Ectodermal cell (in vitro differentiated cells): ENCODE results near the gene FASTKD2.

ENCODE experiments used
- H3K27ac ChIP-seq: 2 replicates; pipeline ENCODE4 v1.7.0; 2013; ENCODE audit warnings: mild to moderate bottlenecking, low read depth, low read length; ENCODE audit not compliant: insufficient read depth, poor library complexity, severe bottlenecking
- H3K27me3 ChIP-seq: 2 replicates; pipeline ENCODE4 v1.7.0; 2013; ENCODE audit warnings: mild to moderate bottlenecking, low read length; ENCODE audit not compliant: insufficient read depth, control insufficient read depth, poor library complexity, severe bottlenecking
- H3K36me3 ChIP-seq: one replicate; pipeline ENCODE4 v1.7.0; 2013; ENCODE audit warnings: low read length; ENCODE audit not compliant: control insufficient read depth, insufficient read depth
- H3K4me1 ChIP-seq: one replicate; pipeline ENCODE4 v1.7.0; 2013; ENCODE audit warnings: low read length; ENCODE audit not compliant: control insufficient read depth, insufficient read depth
- H3K4me3 ChIP-seq: 2 replicates; pipeline ENCODE4 v1.7.0; 2013; ENCODE audit warnings: low read depth, low read length, control low read depth; ENCODE audit not compliant: insufficient read depth
- H3K9me3 ChIP-seq: 2 replicates; pipeline ENCODE4 v1.7.0; 2013; ENCODE audit warnings: mild to moderate bottlenecking, low read length, moderate library complexity; ENCODE audit not compliant: control insufficient read depth
- WGBS, 2 experiments: methylation state at CpG; one replicate each; pipeline ENCODE4 v1.1.7; 2013; ENCODE audit warnings: missing lambda C conversion rate in 2 of 2; 5-methylcytosine and 5-hydroxymethylcytosine counted together

Gene FASTKD2

GRCh38 chr2:206739271-206739670 is 26.1 kb upstream of the FASTKD2 start:
- 78 to 87% methylated on average over 2 of the region's 2 CpGs for WGBS, 2 experiments
- no peaks in the 10 kb centered on the region for H3K4me1 ChIP-seq
- H3K9me3 ChIP-seq, result no peaks in the 10 kb centered on the region
- H3K36me3 ChIP-seq, result no peaks in the 10 kb centered on the region
- H3K27me3 ChIP-seq, result no peaks in the 10 kb centered on the region
- H3K4me3 ChIP-seq, result no peak overlapping the region
- H3K27ac ChIP-seq, result no peak overlapping the region

- no peaks in the 10 kb centered on the region for H3K9me3 ChIP-seq
- H3K4me3 ChIP-seq, result no peak overlapping the region
- WGBS, 2 experiments, result 65 to 78% methylated on average over 2 of the region's 2 CpGs
- H3K4me1 ChIP-seq, result no peaks in the 10 kb centered on the region
- H3K36me3 ChIP-seq, result no peaks in the 10 kb centered on the region
- H3K27ac ChIP-seq, result no peak overlapping the region
- H3K27me3 ChIP-seq, result no peaks in the 10 kb centered on the region
These were observed 24.6 kb upstream of the FASTKD2 start for GRCh38 chr2:206740800-206741199.

- peaks cover under 1% of the 10 kb centered on the region for H3K27me3 ChIP-seq
- H3K27ac ChIP-seq, result no peak overlapping the region
- H3K4me1 ChIP-seq, result no peaks in the 10 kb centered on the region
- 60 to 69% methylated on average over 1 of the region's 1 CpG for WGBS, 2 experiments
- H3K4me3 ChIP-seq, result no peak overlapping the region
- H3K9me3 ChIP-seq, result no peaks in the 10 kb centered on the region
- H3K36me3 ChIP-seq, result no peaks in the 10 kb centered on the region
These were observed 8.6 kb upstream of the FASTKD2 start for GRCh38 chr2:206756816-206757215.

GRCh38 chr2:206764673-206765241 is 649 bp upstream of the FASTKD2 start:
- 7 to 8% methylated on average over 18 of the region's 18 CpGs for WGBS, 2 experiments
- H3K9me3 ChIP-seq, result no peaks in the 10 kb centered on the region
- H3K4me1 ChIP-seq, result no peaks in the 10 kb centered on the region
- H3K27me3 ChIP-seq, result peaks cover 5% of the 10 kb centered on the region
- H3K27ac ChIP-seq, result no peak overlapping the region
- H3K4me3 ChIP-seq, result peak overlapping the region; percentile 97
- H3K36me3 ChIP-seq, result no peaks in the 10 kb centered on the region

GRCh38 chr2:206766057-206766930 is 888 bp downstream of the FASTKD2 start:
- H3K4me3 ChIP-seq, result peak overlapping the region; percentile 97
- peaks cover 5% of the 10 kb centered on the region for H3K27me3 ChIP-seq
- 42 to 46% methylated on average over 9 to 12 of the region's 12 CpGs for WGBS, 2 experiments
- H3K27ac ChIP-seq, result no peak overlapping the region
- H3K36me3 ChIP-seq, result no peaks in the 10 kb centered on the region
- no peaks in the 10 kb centered on the region for H3K4me1 ChIP-seq
- H3K9me3 ChIP-seq, result no peaks in the 10 kb centered on the region

GRCh38 chr2:206774871-206775270 is 9.5 kb downstream of the FASTKD2 start:
- Histone ChIP-seq H3K9me3 (peaks cover 3% of the 10 kb centered on the region), H3K27ac (no peak overlapping the region), H3K27me3 (no peaks in the 10 kb centered on the region), H3K4me1 (no peaks in the 10 kb centered on the region), H3K36me3 (peaks cover 35% of the 10 kb centered on the region), H3K4me3 (no peak overlapping the region)
- 88% methylated on average over 1 of the region's 1 CpG; no CpG with 5 or more reads in 1 of the 2 experiments for WGBS, 2 experiments

GRCh38 chr2:206776432-206776831 is 11.0 kb downstream of the FASTKD2 start:
- no peak overlapping the region for H3K4me3 ChIP-seq
- peaks cover 42% of the 10 kb centered on the region for H3K36me3 ChIP-seq
- no peaks in the 10 kb centered on the region for H3K4me1 ChIP-seq
- H3K9me3 ChIP-seq, result peaks cover 3% of the 10 kb centered on the region
- no peaks in the 10 kb centered on the region for H3K27me3 ChIP-seq
- H3K27ac ChIP-seq, result no peak overlapping the region

GRCh38 chr2:206780671-206781070 is 15.3 kb downstream of the FASTKD2 start:
- Histone ChIP-seq H3K4me1 (no peaks in the 10 kb centered on the region), H3K27me3 (no peaks in the 10 kb centered on the region), H3K4me3 (no peak overlapping the region), H3K36me3 (peaks cover 34% of the 10 kb centered on the region), H3K9me3 (peaks cover 3% of the 10 kb centered on the region), H3K27ac (no peak overlapping the region)
- WGBS, 2 experiments, result 90% methylated on average over 2 of the region's 2 CpGs; no CpG with 5 or more reads in 1 of the 2 experiments

GRCh38 chr2:206783718-206784117 is 18.3 kb downstream of the FASTKD2 start:
- Histone ChIP-seq H3K36me3 (peaks cover 33% of the 10 kb centered on the region), H3K4me3 (no peak overlapping the region), H3K27me3 (no peaks in the 10 kb centered on the region), H3K27ac (no peak overlapping the region), H3K4me1 (no peaks in the 10 kb centered on the region), H3K9me3 (no peaks in the 10 kb centered on the region)
- WGBS, 2 experiments, result 80 to 90% methylated on average over 1 to 2 of the region's 2 CpGs

- WGBS, 2 experiments, result 87 to 97% methylated on average over 7 of the region's 7 CpGs
- H3K9me3 ChIP-seq, result no peaks in the 10 kb centered on the region
- no peak overlapping the region for H3K27ac ChIP-seq
- H3K27me3 ChIP-seq, result no peaks in the 10 kb centered on the region
- H3K4me3 ChIP-seq, result no peak overlapping the region
- H3K4me1 ChIP-seq, result no peaks in the 10 kb centered on the region
- H3K36me3 ChIP-seq, result peaks cover 32% of the 10 kb centered on the region
These were observed 19.4 kb downstream of the FASTKD2 start for GRCh38 chr2:206784559-206785353.
